HG03066 (cell line): ENCODE measurements around the gene SPTSSB.

Experiments used
- ATAC-seq: cut with Tn5 transposase; IDR thresholded peaks from one replicate; pipeline ENCODE4 v1.9.1; 2021; ENCODE audit warnings: low read depth; ENCODE audit not compliant: unreplicated experiment

Gene SPTSSB

GRCh38 chr3:161295325-161295724, 76.0 kb downstream of the SPTSSB start:
- no peak for ATAC-seq
